Esophagus muscularis mucosa (tissue), 3 donors: ENCODE measurements around the gene ODAD4.

Experiments
- EP300 ChIP-seq: sonication (generic); formaldehyde crosslinking; IDR thresholded peaks from one replicate; pipeline ENCODE4 v1.6.1; 2017; ENCODE audit warnings: antibody characterized with exemption
- POLR2A ChIP-seq: fragments of 450-650 bp; IDR thresholded peaks from one replicate; pipeline ENCODE4 v1.6.1; 2017; ENCODE audit warnings: antibody characterized with exemption, moderate library complexity, mild to moderate bottlenecking, low read depth
- POLR2AphosphoS5 ChIP-seq, 2 donors: sonication (generic); formaldehyde crosslinking; IDR thresholded peaks; one replicate each; pipeline ENCODE4 v1.6.1; 2017; ENCODE audit warnings: antibody characterized with exemption in 2 of 2

DNA sequence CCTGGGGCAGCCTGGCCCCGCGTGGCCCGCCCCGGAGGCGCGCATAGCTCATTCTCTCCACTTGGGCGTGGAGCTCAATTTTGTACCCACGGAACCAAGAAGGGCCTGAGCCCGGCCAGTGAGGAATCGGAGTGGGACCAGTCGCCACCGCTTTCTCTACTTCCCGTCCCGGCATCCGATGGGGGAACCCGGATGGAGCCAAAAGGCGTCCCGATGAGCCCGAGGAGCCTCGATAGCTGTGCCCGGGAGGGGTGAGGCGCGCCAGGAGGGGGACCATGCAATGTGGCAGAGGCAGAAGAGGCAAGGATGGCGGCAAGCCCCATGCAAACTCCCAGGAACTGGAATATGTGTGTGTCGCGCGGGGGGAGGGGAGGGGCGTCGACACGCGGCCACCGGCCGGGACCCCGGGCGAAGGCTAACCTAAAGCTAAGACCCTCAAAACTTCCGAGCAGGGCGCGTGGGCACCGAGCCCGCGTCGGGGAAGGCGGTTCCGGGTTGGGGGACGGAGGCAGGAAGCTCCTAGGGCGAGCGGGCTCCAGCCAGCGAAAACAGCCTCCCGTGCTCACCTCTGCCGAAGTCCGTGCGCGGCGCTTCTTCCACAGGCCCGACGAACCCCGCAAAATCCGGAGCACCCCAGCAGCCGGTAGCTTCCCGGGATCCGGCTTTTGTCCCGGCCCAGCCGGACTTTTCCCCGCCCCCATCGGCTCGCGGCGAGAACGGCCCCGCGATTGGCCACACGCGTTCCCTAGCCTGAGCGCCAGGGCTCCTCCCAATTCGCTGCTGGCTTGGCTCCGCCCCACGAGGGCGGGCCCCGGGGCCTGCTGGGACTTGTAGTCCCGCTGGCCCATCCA lies 11.9 kb upstream of the ODAD4 start, which contains the start of gene ACLY:
- TF ChIP-seq EP300 (no peak), POLR2A (peak; percentile 46), POLR2AphosphoS5 (IDR thresholded peaks at IDR 0.05) (peak; percentile 85 to 87)
